ENCODE data around the gene RRAS2.

The RRAS2 gene

GRCh38 chr11:14331476-14332136, 27.4 kb downstream of the RRAS2 start:
- TF ChIP-seq CTCF (IDR thresholded peaks at IDR 0.05; ENCODE audit: low read depth, low read length, missing control alignments) = no peak
- H3K4me3 ChIP-seq (ENCODE audit: low read depth, low read length) = no peak overlapping the region
- DNase-seq (ENCODE audit: low read depth) = no peak

- peak overlapping the region; percentile 27; the same call in 1 of the 2 replicates for H3K4me3 ChIP-seq (ENCODE audit: low read depth, low read length)
- no peak for DNase-seq (ENCODE audit: low read depth)
- TF ChIP-seq CTCF (IDR thresholded peaks at IDR 0.05; ENCODE audit: low read depth, low read length, missing control alignments) = no peak
Observed at GRCh38 chr11:14330881-14331280, 28.1 kb downstream of the RRAS2 start.

- TF ChIP-seq CTCF (IDR thresholded peaks at IDR 0.05; ENCODE audit: low read depth, low read length, missing control alignments) = no peak
- DNase-seq (ENCODE audit: low read depth) = no peak
- H3K4me3 ChIP-seq (ENCODE audit: low read depth, low read length) = no peak overlapping the region; the same call in 1 of the 2 replicates
Observed at GRCh38 chr11:14329702-14330101, 29.3 kb downstream of the RRAS2 start.

GRCh38 chr11:14327116-14327515, 31.9 kb downstream of the RRAS2 start:
- TF ChIP-seq CTCF (IDR thresholded peaks at IDR 0.05; ENCODE audit: low read depth, low read length, missing control alignments) = no peak
- no peak for DNase-seq (ENCODE audit: low read depth)
- no peak overlapping the region for H3K4me3 ChIP-seq (ENCODE audit: low read depth, low read length)

GRCh38 chr11:14323118-14323676, 35.8 kb downstream of the RRAS2 start:
- no peak for TF ChIP-seq CTCF (IDR thresholded peaks at IDR 0.05; ENCODE audit: low read depth, low read length, missing control alignments)
- no peak for DNase-seq (ENCODE audit: low read depth)
- peak overlapping the region; percentile 39 for H3K4me3 ChIP-seq (ENCODE audit: low read depth, low read length)

- no peak for DNase-seq (ENCODE audit: low read depth)
- no peak for TF ChIP-seq CTCF (IDR thresholded peaks at IDR 0.05; ENCODE audit: low read depth, low read length, missing control alignments)
- H3K4me3 ChIP-seq (ENCODE audit: low read depth, low read length) = no peak overlapping the region
Observed at GRCh38 chr11:14322510-14322909, 36.5 kb downstream of the RRAS2 start.

GRCh38 chr11:14320020-14320419, 39.0 kb downstream of the RRAS2 start:
- peak overlapping the region; percentile 3; the same call in 1 of the 2 replicates for H3K4me3 ChIP-seq (ENCODE audit: low read depth, low read length)
- peak; percentile 77 for DNase-seq (ENCODE audit: low read depth)
- TF ChIP-seq CTCF (IDR thresholded peaks at IDR 0.05; ENCODE audit: low read depth, low read length, missing control alignments) = no peak

All from GM12864 (cell line).